A549 (cell line): Measurements from ENCODE around the gene ARHGAP31.

ENCODE experiments used
- CHD2 ChIP-seq: fragments of 150-350 bp; IDR thresholded peaks from 2 replicates; pipeline ENCODE4 v1.6.1; 2014; ENCODE audit warnings: low read length; ENCODE audit not compliant: partially characterized antibody
- POLR2A ChIP-seq: IDR thresholded peaks from 2 replicates; pipeline ENCODE4 v1.6.1; 2012; ENCODE audit warnings: mild to moderate bottlenecking, low read length
- RAD21 ChIP-seq, 2 experiments: fragments of >200 bp in 1 of 2; sonication (Bioruptor Twin) in 1 of 2; formaldehyde crosslinking in 1 of 2; IDR thresholded peaks in 1 of 2; conservative IDR thresholded peaks in 1 of 2; 2 replicates in 1 of 2; 3 replicates in 1 of 2; pipeline ENCODE4 v1.6.1; 2012 to 2018; ENCODE audit warnings: inconsistent platforms in 1 of 2
- ZNF302 ChIP-seq: fragments of 250-450 bp; sonication (Bioruptor Pico); IDR thresholded peaks from 2 replicates; pipeline ENCODE4 v1.9.0; 2021; ENCODE audit warnings: inconsistent platforms, mild to moderate bottlenecking, moderate library complexity
- TF ChIP-seq, protein P1 (sequence below): fragments of >200 bp; sonication (Bioruptor Twin); formaldehyde crosslinking; IDR thresholded peaks from 3 replicates; pipeline ENCODE4 v1.5.1; 2016

DNA sequence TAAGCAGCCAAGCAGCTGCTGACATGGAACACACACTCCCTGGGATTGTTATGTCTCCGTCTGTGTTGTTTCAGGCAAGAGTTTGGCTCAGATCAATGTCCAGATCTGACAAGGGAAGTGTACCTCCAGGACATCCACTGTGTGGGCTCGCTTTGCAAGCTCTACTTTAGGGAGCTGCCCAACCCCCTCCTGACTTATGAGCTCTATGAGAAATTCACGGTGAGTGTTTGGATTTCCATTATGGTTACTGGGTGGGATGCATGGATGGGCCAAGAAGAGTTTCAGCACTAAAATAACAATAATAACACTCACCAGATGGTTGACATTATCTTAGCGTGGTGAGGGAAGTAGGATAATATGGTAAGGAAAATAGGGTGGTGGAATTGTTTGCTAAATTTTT is 74.1 kb downstream of the ARHGAP31 start:
- TF ChIP-seq, protein P1, sequence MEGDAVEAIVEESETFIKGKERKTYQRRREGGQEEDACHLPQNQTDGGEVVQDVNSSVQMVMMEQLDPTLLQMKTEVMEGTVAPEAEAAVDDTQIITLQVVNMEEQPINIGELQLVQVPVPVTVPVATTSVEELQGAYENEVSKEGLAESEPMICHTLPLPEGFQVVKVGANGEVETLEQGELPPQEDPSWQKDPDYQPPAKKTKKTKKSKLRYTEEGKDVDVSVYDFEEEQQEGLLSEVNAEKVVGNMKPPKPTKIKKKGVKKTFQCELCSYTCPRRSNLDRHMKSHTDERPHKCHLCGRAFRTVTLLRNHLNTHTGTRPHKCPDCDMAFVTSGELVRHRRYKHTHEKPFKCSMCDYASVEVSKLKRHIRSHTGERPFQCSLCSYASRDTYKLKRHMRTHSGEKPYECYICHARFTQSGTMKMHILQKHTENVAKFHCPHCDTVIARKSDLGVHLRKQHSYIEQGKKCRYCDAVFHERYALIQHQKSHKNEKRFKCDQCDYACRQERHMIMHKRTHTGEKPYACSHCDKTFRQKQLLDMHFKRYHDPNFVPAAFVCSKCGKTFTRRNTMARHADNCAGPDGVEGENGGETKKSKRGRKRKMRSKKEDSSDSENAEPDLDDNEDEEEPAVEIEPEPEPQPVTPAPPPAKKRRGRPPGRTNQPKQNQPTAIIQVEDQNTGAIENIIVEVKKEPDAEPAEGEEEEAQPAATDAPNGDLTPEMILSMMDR = no peak
- TF ChIP-seq CHD2 (no peak), POLR2A (no peak), ZNF302 (CRISPR knock-in tag) (no peak), RAD21 (conservative IDR thresholded peaks at IDR 0.05 in 1 of 2, IDR thresholded peaks at IDR 0.05 in 1 of 2) (no peak)
